Right lobe of liver (tissue), 6 donors: ENCODE measurements around the gene ODF2. TPM values are rescaled to one million over a fixed set of nuclear protein-coding genes. Genes with fewer than 3 reads are reported as not detected.
"Not testable (repeated sequence)": the region's sequence is repeated elsewhere in the genome, so short reads cannot be mapped to it uniquely, and the experiment has no call there.

ENCODE experiments used
- ATAC-seq, 4 donors: fragments of 200-7000 bp; cut with Tn5 transposase; one replicate each; pipeline ENCODE4 v1.9.1; 2020; ENCODE audit warnings: mild to moderate bottlenecking in 4 of 4, moderate library complexity in 4 of 4
- DNase-seq, 3 donors: peaks; one replicate each; pipeline ENCODE4 v3.0.0-alpha.2; 2020
- H3K27ac ChIP-seq, 3 donors: fragments of 200-600 bp; one replicate each; pipeline ENCODE4 v1.8.0; 2022
- H3K27me3 ChIP-seq, 2 donors: fragments of 200-600 bp; one replicate each; pipeline ENCODE4 v1.8.0; 2022
- H3K36me3 ChIP-seq, 4 donors: fragments of 200-600 bp; sonication (generic) in 1 of 4; one replicate each; pipeline versions ENCODE4 v1.5.1 to v1.8.0; 2017 to 2022; ENCODE audit warnings: control low read depth in 1 of 4
- H3K4me1 ChIP-seq, 4 donors: fragments of 200-600 bp; sonication (generic) in 1 of 4; one replicate each; pipeline versions ENCODE4 v1.5.1 to v1.8.0; 2017 to 2022; ENCODE audit warnings: control low read depth in 1 of 4
- H3K4me3 ChIP-seq, 3 donors: fragments of 200-600 bp; one replicate each; pipeline ENCODE4 v1.8.0; 2022
- H3K9me3 ChIP-seq, 4 donors: fragments of 200-600 bp; sonication (generic) in 1 of 4; one replicate each; pipeline versions ENCODE4 v1.5.1 to v1.8.0; 2017 to 2022; ENCODE audit warnings: control low read depth in 1 of 4
- POLR2A ChIP-seq: fragments of 450-650 bp; IDR thresholded peaks from one replicate; pipeline ENCODE4 v1.6.1; 2017; ENCODE audit warnings: antibody characterized with exemption, mild to moderate bottlenecking
- WGBS: methylation state at CpG from one replicate; pipeline ENCODE4 v1.1.6; 2018; ENCODE audit warnings: low coverage, low lambda C conversion rate; ENCODE audit not compliant: insufficient coverage; ENCODE audit errors: missing lambda C conversion rate; 5-methylcytosine and 5-hydroxymethylcytosine counted together
- intact Hi-C, 2 donors: fragments of 100-400 bp; cut with DNase I; formaldehyde crosslinking; loops; one replicate each; pipeline versions ENCODE4 v1.11.2 to v1.14.1; 2022
- total RNA-seq, 6 experiments: library from RNA; depleted of rRNA in 2 of 6; stranded (reverse); fragments of >200 nt in 2 of 6; fragmentation: NEBNext Ultra II Directional in 3 of 6; extraction: Animal tissue kit (Norgen Biotek cat#: 25700) in 3 of 6; gene quantifications; one replicate each; pipeline versions ENCODE4 v1.1.0 to v1.2.4, GENCODE V29; 2016 to 2023
- TF ChIP-seq, protein P1 (sequence below), 4 donors: fragments of 200-600 bp in 3 of 4; fragments of 450-650 bp in 1 of 4; IDR thresholded peaks; one replicate each; pipeline versions ENCODE4 v1.5.1 to v1.8.0; 2016 to 2022; ENCODE audit warnings: antibody characterized with exemption in 4 of 4, mild to moderate bottlenecking in 2 of 4
- donor health status: DM: no; HTN: yes; CAD: no.
- donor health status: DM: no; HTN: no; CAD: no.
- donor health status: DM: no; HTN: no; CAD: no.
- donor health status: DM: no; HTN: yes; CAD: no.
- donor health status: DM: no; HTN: yes; CAD: no.

ODF2 gene
- total RNA-seq, 6 experiments from 2014 or later = 5.5 to 17.1 (median 10.8) TPM

DNA sequence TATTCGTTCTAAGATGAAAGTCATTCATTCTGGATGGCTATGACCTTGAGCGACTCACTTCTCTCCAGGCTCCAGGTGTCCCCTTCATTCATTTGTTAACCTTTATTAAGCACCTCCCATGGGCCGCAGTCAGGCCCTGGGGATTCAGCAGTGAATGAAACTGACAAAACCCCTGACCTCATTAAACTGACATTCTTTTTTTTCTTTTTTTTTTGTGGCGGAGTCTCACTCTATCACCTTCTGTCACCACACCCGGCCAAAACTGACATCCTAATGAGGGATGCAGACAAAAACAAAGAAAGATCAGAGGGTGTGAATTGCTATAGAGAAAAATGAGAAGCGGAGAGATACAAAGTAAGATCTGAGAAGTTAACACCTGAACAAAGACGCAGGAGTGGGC lies 16.5 kb upstream of the ODF2 start:
- H3K4me1 ChIP-seq = no peaks in the 10 kb centered on the region
- intact Hi-C loops = loop anchor here in 1 of 2 donors (10.0 kb wide), 1 partner anchor 196 kb away; no protein-coding TSS in a partner anchor
- H3K9me3 ChIP-seq = no peaks in the 10 kb centered on the region
- H3K36me3 ChIP-seq = no peaks in the 10 kb centered on the region
- no peaks in the 10 kb centered on the region for H3K27me3 ChIP-seq
- no peak overlapping the region for H3K4me3 ChIP-seq
- no peak for DNase-seq
- no peak for ATAC-seq
- TF ChIP-seq POLR2A = no peak
- TF ChIP-seq, protein P1, sequence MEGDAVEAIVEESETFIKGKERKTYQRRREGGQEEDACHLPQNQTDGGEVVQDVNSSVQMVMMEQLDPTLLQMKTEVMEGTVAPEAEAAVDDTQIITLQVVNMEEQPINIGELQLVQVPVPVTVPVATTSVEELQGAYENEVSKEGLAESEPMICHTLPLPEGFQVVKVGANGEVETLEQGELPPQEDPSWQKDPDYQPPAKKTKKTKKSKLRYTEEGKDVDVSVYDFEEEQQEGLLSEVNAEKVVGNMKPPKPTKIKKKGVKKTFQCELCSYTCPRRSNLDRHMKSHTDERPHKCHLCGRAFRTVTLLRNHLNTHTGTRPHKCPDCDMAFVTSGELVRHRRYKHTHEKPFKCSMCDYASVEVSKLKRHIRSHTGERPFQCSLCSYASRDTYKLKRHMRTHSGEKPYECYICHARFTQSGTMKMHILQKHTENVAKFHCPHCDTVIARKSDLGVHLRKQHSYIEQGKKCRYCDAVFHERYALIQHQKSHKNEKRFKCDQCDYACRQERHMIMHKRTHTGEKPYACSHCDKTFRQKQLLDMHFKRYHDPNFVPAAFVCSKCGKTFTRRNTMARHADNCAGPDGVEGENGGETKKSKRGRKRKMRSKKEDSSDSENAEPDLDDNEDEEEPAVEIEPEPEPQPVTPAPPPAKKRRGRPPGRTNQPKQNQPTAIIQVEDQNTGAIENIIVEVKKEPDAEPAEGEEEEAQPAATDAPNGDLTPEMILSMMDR (IDR thresholded peaks at IDR 0.05) = no peak
- H3K27ac ChIP-seq = no peak overlapping the region
- WGBS = 80% methylated on average over 6 of the region's 7 CpGs

DNA sequence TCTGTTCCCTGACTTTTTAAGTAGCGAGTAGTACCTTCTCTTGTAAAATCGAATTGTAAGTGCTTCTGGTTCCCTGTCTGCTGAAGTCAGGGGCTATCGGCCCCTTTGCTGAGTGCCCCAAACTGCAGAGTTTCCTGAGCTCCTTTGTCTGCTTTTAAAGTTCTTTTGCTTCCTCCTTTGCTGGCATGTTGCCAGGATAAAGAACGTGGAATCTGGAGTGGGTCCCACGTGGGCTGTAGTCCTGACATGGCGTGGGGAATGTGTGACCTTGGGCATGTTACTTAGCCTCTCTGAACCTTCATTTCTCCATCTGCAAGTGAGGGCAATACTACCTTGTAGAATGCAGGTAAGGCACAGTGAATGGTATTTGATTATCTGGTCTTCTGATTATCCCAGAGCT lies 13.7 kb upstream of the ODF2 start:
- ATAC-seq (no peak), DNase-seq (no peak)
- Histone ChIP-seq H3K4me1 (no peaks in the 10 kb centered on the region), H3K4me3 (no peak overlapping the region), H3K9me3 (no peaks in the 10 kb centered on the region), H3K27me3 (no peaks in the 10 kb centered on the region), H3K27ac (no peak overlapping the region), H3K36me3 (no peaks in the 10 kb centered on the region)
- no peak for TF ChIP-seq POLR2A
- TF ChIP-seq, protein P1 (IDR thresholded peaks at IDR 0.05) = no peak
- WGBS = 43% methylated on average over 6 of the region's 6 CpGs
- intact Hi-C loops = no loop called here

DNA sequence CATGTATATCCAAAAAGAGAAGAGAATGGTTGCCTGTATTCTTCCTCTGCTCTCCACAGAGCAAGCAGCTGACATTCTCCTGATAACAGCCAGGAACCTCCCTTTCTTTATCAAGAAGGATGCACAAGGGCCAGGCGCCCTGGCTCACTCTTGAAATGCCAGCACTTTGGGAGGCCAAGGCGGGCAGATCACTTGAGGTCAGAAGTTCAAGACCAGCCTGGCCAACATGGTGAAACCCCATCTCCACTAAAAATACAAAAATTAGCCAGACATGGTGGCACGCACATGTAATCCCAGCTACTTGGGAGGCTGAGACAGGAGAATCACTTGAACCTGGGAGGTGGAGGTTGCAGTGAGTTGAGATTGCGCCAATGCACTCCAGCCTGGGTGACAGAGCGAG lies 9.3 kb upstream of the ODF2 start:
- H3K27ac ChIP-seq, ATAC-seq, H3K4me3 ChIP-seq, H3K36me3 ChIP-seq, intact Hi-C loops, H3K4me1 ChIP-seq, DNase-seq, H3K27me3 ChIP-seq, H3K9me3 ChIP-seq: not testable (repeated sequence)
- 80% methylated on average over 3 of the region's 5 CpGs for whole genome bisulfite sequencing

DNA sequence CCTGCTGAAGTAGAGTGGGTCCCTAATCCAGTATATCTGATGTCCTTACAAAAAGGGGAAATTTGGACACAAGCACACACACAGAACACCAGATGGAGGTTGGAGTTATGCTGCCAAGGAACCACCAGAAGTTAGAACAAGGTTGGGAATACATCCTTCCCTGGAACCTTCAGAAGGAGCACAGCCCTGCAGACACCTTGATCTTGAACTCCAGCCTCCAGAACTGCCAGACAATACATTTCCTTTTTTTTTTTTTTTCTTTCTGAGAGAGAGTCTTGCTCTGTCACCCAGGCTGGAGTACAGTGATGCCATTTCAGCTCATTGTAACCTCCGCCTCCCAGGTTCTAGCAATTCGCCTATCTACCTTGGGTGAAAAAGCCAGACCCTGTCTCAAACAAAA lies 7.1 kb upstream of the ODF2 start:
- Histone ChIP-seq H3K36me3 (no peaks in the 10 kb centered on the region), H3K4me1 (no peaks in the 10 kb centered on the region), H3K4me3 (no peak overlapping the region), H3K27ac (no peak overlapping the region), H3K27me3 (no peaks in the 10 kb centered on the region), H3K9me3 (no peaks in the 10 kb centered on the region)
- ATAC-seq = no peak
- DNase-seq = no peak
- 93% methylated on average over 2 of the region's 2 CpGs for WGBS
- intact Hi-C loops = no loop called here
- TF ChIP-seq POLR2A = no peak
- TF ChIP-seq, protein P1 (IDR thresholded peaks at IDR 0.05) = no peak

DNA sequence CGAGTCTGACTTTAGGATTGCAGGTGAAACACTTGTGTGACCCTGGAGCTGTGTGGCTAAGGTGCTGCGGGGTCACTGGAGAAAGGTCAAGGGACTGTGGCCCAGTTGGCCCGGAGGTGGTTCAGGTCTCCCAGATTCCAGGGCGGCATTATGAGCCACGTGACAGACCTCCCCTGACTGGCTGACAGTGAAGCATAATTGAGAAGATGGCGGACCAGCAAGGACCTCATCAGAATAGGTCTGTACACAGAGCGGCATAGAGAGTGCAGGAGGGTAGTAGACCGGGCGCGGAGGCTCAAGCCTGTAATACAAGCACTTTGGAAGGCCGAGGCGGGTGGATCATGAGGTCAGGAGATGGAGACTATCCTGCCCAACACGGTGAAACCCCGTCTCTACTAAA lies 815 bp upstream of the ODF2 start:
- Histone ChIP-seq H3K9me3 (no peaks in the 10 kb centered on the region), H3K4me3 (no peak overlapping the region), H3K36me3 (peaks cover 0 to 2% (median 0%) of the 10 kb centered on the region in 4 donors), H3K4me1 (peaks cover 0 to 7% (median 0%) of the 10 kb centered on the region in 4 donors), H3K27ac (no peak overlapping the region), H3K27me3 (no peaks in the 10 kb centered on the region)
- ATAC-seq = no peak
- 87% methylated on average over 9 of the region's 14 CpGs for WGBS
- intact Hi-C loops = no loop called here
- DNase-seq = no peak
- TF ChIP-seq POLR2A = no peak
- TF ChIP-seq, protein P1 (IDR thresholded peaks at IDR 0.05) = no peak
